HG02981 (cell line): ENCODE results near the gene NUP160.
"Not testable (repeated sequence)": the region's sequence is repeated elsewhere in the genome, so short reads cannot be mapped to it uniquely, and the experiment has no call there.

ENCODE experiments used
- ATAC-seq: cut with Tn5 transposase; IDR thresholded peaks from one replicate; pipeline ENCODE4 v1.9.1; 2021; ENCODE audit warnings: mild to moderate bottlenecking, moderate library complexity; ENCODE audit not compliant: unreplicated experiment

NUP160 gene

DNA sequence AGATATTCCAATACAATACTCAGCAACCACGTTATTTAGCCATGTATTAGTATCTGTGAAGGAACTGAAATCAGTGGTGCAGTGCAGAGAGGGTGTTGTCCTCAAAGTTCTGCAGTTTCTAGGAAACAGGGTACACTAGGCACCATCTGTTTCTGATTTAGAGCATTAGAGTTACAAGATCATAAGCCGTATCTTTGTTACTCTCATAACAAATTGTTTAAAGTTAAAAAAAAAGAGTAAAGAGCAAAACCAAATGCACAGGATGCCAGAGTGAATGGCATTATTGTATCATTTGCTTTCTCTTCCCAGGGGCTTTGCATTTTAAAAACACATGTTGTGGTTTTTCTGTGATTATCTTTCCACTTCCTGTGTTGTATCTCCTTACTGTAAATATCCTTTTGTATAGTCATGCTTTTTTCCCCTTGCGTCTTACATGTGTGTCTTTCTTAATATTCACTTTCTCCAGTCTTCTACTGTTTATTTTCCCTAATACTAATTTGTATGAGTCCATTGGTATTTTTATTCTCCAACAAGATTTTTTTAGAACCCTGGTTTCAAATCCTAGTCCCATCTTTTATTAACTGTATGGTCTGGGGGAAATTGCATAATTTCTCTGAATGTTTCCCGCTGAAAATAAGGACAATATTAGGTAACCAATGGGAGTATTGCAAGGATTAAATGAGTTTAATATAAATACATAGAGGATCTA, 15.2 kb upstream of the NUP160 start:
- peak; percentile 74 for ATAC-seq

DNA sequence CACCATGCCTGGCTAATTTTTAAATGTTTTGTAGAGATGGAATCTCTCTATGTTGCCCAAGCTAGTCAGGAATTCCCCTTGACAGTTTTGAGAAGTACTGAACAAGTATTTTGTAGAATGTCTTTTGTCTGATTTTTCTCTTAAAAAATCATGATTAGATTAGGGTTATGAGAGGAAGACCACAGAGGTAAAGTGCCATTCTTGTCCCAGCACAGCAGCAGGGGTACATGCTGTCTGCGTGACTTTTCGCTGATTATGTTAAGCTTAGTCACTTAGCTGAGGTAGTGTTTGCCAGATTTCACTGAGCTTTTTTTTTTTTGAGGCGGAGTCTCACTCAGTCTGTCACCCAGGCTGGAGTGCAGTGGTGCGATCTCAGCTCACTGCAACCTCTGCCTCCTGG, 13.6 kb upstream of the NUP160 start:
- ATAC-seq: no peak

DNA sequence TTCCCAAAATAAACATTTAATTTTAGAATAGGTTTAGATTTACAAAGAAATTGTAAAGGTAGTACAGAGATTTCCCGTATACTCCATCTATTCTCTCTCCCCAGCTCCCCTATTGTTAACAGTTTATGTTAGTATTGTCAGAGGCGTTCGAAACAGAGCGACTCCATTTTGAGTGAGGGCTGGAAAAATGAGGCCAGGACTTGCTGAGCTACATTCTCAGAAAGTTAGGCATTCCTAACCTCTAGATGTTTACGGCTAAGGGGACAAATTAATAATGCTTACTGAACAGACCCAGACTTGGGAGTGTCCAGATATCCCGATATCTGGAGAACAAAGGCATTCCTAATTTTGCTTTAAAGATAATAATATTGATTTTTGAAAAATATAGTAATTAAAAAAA, 12.4 kb upstream of the NUP160 start:
- no peak for ATAC-seq

DNA sequence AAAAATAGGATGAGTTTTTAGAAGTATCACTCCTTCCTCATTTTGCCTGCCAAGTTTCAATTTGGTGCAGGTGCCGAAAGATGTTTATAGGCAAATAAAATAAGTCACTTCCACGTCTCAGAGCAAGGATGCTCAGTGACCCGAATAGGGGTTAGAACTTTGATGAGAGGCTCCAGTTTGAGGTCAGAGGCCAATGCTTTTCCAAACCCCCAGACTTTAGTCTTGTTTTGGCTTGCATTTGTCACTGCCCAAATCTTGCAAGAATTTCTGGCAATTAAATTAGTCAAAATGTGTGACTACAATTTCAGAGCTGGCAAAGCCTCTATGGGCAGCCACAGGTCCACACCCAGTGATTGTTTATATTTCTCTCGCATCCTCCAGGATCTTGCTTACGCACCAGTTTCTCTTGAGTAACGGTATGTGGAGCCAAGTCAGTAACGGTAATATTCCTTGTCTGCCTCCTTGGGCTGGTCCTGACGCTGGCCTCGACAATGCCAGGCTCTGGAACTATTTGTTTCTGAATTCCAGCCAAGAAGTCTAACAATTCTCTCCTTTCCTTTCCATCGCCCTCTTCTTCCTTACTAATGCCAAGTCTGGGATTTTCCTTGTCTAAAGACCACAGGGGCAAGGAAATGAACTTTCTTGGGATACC, 9.9 kb upstream of the NUP160 start:
- ATAC-seq: no peak

DNA sequence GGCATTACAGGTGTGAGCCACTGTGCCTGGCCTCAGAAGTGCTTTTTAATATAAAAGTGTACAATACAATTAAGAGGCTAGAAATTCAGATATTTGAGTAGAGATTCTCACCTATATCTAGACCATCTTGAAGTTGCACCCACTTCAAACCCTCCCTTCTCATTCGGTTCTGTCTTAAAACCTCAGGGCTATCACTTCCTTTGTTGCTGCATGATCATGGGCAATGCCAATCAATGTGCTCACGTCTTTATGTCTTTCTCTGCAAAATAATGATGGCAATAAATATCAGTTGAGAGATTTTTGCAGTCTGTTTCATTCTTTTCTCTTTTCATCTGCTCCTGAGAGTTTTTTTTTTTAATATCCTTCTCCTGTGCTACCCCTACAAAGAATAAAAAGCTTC, 9.3 kb upstream of the NUP160 start:
- ATAC-seq: no peak

DNA sequence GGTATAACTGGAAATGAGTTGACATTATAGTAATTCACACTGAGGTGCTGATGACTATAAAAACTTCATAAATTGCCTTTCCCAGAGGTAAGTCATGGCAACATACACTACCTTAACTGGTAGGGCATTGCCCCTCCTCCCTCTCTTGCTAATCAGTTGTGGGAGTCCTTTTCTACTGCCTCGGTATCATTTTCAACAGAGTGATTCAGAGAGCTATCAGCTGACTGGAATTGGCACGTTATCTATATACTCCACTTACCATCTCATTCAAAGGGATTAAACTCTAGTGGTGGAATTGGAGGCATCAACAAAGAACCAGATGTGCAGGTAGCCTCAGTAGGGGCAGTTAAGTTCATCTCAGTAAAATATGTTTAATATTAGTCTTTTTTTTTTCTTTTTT, 8.0 kb upstream of the NUP160 start:
- ATAC-seq: no peak

DNA sequence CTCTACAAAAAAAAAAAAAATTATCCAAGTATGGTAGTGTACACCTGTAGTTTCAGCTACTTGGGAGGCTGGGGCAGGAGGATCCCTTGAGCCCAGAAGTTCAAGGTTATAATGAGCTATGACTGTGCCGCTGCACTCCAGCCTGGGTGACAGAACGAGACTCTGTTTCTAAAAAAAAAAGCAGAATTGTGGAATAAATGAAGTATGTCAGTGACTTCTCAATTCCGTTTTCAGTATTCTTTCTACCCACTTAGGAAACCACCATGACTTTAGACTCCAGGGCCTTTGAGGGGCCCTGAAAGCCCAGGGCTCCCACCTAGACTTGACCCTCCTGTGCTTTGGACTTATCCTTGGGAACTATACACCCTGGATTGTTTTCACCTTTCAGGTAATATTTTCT, 6.5 kb upstream of the NUP160 start:
- peak; percentile 42 for ATAC-seq

DNA sequence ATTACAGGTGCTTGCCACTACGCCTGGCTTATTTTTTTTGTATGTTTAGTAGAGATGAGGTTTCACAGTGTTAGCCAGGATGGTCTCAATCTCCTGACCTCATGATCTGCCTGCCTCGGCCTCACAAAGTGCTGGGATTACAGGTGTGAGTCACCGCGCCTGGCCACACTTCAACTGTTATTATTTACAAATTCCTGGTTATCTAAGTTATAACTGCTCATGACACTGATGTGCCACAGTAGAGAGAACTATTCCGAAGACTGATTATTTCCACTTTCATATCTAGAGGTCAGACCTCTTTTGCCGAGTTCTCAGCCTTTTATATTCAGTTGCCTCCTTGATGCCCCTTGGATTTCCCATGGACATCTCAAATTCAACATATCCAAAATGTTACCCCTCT, 3.9 kb upstream of the NUP160 start:
- no peak for ATAC-seq

DNA sequence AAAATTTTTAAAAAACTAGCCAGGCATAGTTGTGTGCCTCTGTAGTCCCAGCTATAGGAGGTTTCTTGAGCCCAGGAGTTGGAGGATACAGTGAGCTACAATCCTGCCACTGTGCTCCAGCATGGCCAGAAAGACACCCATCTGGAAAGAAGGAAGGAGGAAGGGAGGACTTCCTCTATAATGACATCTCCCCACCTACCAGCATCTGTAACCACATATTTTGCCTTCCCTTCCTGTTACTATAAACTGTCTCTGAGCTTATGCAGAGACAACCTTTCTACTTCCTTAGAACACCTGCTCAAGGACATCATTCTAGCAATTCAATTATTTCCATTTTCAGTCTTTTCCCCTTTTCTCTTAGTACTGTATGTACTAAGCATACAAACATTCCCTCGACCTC, 2.2 kb upstream of the NUP160 start:
- peak; percentile 29 for ATAC-seq

DNA sequence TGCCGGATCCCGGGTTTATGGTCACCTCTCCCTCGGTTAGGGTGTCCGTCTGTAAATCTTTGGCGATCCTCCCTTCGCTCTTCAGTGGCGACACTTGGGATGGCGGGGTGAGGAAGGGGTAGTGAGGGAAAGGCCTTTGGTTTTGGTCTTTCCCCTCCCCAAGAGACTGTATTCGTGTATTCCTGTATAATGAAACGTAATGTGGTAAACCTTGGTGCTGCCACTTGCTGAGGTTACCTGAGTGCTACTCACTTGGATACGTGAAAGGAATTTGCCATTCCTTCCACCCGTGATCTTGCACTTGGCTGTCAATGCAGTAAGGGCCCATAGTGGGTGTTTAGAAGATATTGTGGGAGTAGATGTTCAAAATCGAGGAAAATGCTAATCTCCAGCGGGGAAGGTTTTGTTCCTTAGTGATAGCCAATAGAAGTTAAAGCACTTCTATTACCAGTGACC, 578 bp upstream of the NUP160 start:
- no peak for ATAC-seq

DNA sequence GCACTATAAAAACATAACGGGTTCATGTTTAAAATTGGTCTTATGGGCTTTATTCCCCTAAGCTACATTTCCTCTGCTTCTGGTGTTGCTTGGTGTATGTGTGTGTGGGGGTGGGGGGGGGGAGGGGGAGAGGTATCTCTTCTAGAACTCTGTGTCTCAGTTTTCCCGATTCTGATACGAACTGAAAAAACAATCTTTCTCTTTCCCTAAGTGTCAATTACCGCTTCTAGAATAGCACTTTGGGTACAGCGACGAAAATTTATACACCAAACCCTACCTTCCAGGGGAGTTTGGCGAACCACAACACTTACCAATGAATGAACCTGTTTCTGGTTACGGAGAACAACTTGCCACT, 636 bp downstream of the NUP160 start:
- no peak for ATAC-seq

DNA sequence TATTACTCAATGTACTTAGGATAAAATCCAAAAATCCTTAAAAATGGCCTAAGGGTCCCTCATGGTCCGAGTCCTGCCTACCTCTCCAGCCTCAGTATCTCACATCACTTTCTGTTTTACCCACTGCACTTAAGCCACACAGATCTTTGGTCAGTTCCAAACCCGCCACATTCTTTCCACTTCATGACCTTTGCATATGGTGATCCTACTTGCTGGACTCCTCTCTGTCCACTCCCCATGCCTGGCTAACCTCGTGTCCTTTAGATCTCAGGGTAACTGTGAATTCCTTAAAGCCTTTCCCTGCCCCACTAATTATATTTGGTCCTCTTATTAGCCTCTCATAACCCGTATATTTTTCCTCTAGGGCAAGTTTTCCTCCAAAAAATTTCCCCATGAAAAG, 1.2 kb downstream of the NUP160 start:
- no peak for ATAC-seq

DNA sequence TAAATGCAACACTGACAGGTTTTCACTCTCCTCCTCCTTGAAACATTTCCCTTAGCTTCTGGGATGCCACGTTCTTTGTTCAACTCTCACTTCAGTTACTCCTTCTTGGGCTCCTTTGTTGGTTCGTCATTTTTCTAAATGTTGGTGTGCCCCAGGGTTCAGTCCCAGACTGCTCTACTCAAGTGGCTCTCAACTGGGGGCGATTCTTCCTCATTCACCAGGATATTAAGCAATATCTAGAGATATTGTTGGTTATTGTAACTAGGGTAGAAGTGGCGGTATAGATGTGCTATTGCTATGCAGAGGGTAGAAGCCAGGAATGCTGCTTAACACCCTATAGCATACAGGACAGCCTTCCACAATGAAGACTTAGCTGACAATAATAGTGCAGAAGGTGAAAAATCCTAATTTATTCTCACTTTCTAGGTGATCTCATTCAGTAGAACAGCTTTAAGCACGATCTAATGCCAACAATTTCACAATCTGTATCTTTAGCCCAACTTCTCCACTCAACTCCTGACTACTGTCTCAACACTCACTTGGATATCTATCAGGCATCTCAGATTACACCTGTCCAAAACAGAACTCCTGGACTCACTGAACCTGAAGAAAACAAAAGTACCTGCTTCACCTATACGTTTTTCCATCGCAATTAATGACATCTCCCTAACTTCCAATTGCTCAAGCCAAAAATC, 4.6 kb downstream of the NUP160 start:
- ATAC-seq: no peak

DNA sequence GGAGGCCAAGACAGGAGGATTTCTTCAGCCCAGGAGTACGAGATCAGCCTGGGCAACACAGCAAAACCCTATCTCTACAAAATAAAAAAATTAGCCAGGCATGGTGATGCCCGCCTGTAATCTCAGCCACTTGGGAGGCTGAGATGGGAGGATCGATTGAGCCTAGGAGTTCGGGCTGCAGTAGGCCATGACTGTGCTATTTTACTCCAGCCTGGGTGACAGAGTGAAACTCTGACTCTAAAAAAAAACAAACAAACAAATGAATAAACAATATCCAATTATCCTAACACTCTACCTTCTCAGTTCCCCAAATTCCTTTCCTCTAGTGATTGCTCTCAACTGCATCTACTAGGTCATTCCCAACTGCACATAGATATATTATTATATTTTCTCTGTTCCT, 5.4 kb downstream of the NUP160 start:
- no peak for ATAC-seq

DNA sequence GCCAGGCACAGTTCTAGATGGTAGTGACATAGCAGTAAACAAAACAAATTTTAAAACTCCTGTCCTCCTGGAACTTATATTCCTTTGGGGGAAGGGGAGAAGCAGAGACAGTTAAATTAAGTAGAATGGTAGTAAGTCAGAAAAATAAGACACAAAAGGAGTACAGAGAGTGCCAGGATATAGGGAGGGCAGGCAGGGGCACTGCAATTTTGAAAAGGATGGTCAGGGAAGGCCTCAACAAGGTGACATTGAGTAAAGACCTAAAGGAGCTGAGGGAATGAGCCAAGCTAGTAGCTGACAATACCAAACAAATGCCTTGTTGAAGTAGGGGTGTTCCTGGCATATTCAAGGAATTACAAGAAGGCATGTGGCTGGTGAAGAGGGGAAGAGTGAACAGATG, 10.2 kb downstream of the NUP160 start:
- ATAC-seq: no peak

DNA sequence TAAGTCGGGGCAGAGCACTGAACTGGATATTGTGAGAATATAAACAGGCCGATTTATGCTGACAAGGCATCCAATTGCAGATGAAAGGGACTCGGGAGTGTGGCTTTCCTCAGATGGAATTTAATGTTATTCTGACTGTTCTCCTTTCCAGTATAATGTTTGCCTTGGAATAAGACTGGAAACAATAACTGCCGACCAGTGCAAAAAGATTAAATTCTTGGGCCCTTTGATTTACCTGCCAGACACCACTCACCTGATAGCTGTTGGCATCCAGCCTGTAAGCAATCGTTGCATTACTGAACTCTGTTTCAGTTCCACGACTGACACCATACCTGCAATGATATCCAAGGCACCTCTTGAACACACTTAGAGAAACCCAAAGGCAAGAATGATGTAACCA, 10.9 kb downstream of the NUP160 start:
- ATAC-seq: no peak

DNA sequence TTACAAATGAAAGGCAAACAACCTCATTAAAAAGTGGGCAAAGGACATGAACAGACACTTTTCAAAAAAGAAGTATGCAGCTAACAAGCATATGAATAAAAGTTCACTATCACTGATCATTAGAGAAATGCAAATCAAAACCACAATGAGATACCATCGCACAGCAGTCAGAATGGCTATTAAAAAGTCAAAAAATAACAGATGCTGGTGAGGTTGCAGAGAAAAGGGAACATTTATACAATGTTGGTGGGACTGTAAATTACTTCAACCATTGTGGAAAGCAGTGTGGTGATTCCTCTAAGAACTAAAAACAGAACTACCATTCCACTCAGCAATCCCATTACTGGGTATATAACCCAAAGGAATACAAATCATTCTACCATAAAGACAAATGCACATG, 18.1 kb downstream of the NUP160 start:
- ATAC-seq: not testable (repeated sequence)

DNA sequence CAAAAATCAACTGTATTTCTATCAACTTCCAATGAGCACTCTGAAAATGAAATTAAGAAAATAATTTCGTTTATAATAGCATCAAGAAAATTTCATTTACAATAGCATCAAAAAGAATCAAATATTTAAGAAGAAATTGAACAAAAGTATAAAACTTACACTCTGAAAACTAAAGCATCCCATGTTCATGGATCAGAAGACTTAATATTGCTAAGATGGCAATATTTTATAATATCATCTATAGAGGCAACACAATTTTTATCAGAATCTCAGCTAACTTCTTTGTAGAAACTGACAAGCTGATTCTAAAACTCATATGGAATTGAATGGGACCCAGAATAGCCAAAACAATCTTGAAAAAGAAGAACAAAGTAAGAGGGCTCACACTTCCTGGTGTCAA, 19.9 kb downstream of the NUP160 start:
- ATAC-seq: no peak

DNA sequence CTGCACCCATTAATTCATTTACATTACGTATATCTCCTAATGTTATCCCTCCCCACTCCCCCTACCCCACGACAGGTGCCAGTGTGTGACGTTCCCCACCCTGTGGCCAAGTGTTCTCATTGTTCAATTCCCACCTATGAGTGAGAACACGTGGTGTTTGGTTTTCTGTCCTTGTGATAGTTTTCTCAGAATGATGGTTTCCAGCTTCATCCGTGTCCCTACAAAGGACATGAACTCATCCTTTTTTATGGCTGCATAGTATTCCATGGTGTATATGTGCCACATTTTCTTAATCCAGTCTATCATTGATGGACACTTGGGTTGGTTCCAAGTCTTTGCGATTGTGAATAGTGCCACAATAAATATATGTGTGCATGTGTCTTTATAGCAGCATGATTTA, 25.5 kb downstream of the NUP160 start:
- ATAC-seq: not testable (repeated sequence)

DNA sequence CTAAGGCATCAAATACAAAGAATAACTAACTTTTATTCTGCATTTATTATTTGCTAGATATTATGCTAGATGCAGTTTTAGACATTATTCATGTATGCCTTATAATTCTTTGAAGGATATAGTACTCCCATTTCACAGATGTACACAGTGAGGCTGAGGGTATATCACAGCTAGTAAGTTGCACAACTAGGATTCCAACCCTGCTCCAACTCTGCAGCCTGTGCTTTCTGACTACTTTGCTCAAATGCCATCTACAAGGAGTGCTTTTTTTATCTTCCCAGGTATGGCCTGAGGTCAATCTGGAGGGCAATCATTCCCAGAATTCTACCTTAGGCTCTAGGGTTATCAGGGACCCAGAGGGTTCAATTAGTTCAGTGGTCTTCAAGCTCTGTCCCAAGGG, 28.4 kb downstream of the NUP160 start:
- ATAC-seq: no peak

DNA sequence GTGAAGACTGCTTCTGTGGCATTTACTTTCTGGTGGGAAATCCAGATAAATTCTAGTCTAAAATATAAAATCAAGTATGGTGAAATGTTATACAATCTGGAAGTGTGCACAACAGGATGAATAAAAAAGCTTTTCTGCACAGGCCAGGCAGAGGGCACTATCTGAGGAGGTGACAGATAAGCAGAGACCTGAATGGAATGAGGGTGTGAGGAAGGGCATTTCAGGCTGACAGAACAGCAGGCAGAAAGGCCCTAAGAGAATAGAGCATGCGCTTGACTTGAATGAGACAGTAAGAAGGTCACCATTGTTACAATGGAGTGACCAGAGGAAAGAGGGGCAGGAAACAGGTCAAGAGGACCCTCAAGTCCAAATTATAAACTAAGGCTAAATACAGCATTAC, 47.4 kb downstream of the NUP160 start:
- ATAC-seq: no peak

DNA sequence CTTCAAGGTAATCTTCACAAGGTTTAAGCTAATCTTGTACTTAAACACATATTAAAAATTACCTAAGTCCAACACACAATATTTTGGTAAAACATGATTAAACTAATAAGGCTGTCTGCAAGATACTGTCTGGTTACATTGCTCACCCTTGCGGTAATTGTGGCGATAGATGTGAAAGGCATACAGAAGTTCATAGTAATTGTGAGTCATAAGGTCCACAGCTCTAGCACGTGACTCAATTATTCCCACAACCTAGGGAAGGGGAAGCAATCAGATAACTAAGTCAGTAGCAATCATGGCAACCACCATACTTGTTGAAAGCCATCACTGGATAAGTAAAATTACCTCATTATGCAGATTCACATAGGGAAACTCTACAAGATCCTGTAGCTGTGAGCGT, 50.5 kb downstream of the NUP160 start:
- no peak for ATAC-seq
